ENCODE results near the gene HDAC4.

The HDAC4 gene

DNA sequence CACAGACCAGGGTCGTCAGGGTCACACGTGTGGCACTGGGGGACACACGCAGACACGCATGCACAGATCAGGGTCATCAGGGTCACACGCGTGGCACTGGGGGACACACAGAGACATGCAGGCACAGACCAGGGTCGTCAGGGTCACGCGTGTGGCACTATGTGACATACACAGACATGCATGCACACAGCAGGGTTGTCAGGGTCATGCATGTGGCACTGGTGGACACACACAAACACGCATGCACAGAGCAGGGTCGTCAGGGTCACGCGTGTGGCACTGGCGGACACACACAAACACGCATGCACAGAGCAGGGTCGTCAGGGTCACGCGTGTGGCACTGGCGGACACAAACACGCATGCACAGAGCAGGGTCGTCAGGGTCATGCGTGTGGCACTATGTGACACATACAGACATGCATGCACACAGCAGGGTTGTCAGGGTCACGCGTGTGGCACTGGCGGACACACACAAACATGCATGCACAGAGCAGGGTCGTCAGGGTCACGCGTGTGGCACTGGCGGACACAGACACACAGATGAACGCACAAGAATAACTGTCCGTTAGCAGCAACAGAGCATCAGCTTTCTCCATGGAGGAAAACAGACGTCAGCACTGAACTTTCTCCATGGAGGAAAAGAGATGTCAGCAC is 34.9 kb downstream of the HDAC4 start:
- TF ChIP-seq EGR1 (IDR thresholded peaks at IDR 0.05) (no peak), NFIC (IDR thresholded peaks at IDR 0.05) (no peak), TCF12 (IDR thresholded peaks at IDR 0.05; ENCODE audit: low read depth) (no peak), REST (IDR thresholded peaks at IDR 0.05; ENCODE audit: low read depth) (no peak), CREB1 (IDR thresholded peaks at IDR 0.05; ENCODE audit: low read depth) (no peak), EP300 (IDR thresholded peaks at IDR 0.05; ENCODE audit: borderline replicate concordance) (no peak), RAD21 (IDR thresholded peaks at IDR 0.05; ENCODE audit: low read depth) (no peak), CEBPB (IDR thresholded peaks at IDR 0.05) (no peak), TEAD4 (IDR thresholded peaks at IDR 0.05) (no peak), ZBTB7A (IDR thresholded peaks at IDR 0.05; ENCODE audit: low read depth) (no peak)
- TF ChIP-seq, protein P1, sequence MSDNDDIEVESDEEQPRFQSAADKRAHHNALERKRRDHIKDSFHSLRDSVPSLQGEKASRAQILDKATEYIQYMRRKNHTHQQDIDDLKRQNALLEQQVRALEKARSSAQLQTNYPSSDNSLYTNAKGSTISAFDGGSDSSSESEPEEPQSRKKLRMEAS (IDR thresholded peaks at IDR 0.05) = no peak

- TF ChIP-seq EP300 (IDR thresholded peaks at IDR 0.05; ENCODE audit: borderline replicate concordance) (no peak), TEAD4 (IDR thresholded peaks at IDR 0.05) (no peak), FOXM1 (IDR thresholded peaks at IDR 0.05; ENCODE audit: borderline replicate concordance, low read depth) (no peak), USF1 (IDR thresholded peaks at IDR 0.05) (no peak), ZBTB7A (IDR thresholded peaks at IDR 0.05; ENCODE audit: low read depth) (no peak), TCF12 (IDR thresholded peaks at IDR 0.05; ENCODE audit: low read depth) (no peak), RAD21 (IDR thresholded peaks at IDR 0.05; ENCODE audit: low read depth) (no peak), NFIC (IDR thresholded peaks at IDR 0.05) (no peak), TAF1 (IDR thresholded peaks at IDR 0.05; ENCODE audit: low read depth) (no peak), YY1 (IDR thresholded peaks at IDR 0.05; ENCODE audit: low read depth) (no peak), REST (IDR thresholded peaks at IDR 0.05; ENCODE audit: low read depth) (no peak), EGR1 (IDR thresholded peaks at IDR 0.05) (no peak), CREB1 (IDR thresholded peaks at IDR 0.05; ENCODE audit: low read depth) (no peak)
- TF ChIP-seq, protein P1 (IDR thresholded peaks at IDR 0.05) = no peak
Measured at GRCh38 chr2:239365071-239365781, 35.6 kb downstream of the HDAC4 start.

GRCh38 chr2:239363946-239364637 is 36.7 kb downstream of the HDAC4 start:
- no peak for TF ChIP-seq RAD21 (IDR thresholded peaks at IDR 0.05; ENCODE audit: low read depth)

GRCh38 chr2:239362507-239362906 is 38.3 kb downstream of the HDAC4 start:
- TF ChIP-seq NFIC (IDR thresholded peaks at IDR 0.05) = no peak
- no peak for TF ChIP-seq EGR1 (IDR thresholded peaks at IDR 0.05)
- no peak for TF ChIP-seq EP300 (IDR thresholded peaks at IDR 0.05; ENCODE audit: borderline replicate concordance)
- no peak for TF ChIP-seq CREB1 (IDR thresholded peaks at IDR 0.05; ENCODE audit: low read depth)
- TF ChIP-seq, protein P1 (IDR thresholded peaks at IDR 0.05) = no peak
- TF ChIP-seq RAD21 (IDR thresholded peaks at IDR 0.05; ENCODE audit: low read depth) = no peak

DNA sequence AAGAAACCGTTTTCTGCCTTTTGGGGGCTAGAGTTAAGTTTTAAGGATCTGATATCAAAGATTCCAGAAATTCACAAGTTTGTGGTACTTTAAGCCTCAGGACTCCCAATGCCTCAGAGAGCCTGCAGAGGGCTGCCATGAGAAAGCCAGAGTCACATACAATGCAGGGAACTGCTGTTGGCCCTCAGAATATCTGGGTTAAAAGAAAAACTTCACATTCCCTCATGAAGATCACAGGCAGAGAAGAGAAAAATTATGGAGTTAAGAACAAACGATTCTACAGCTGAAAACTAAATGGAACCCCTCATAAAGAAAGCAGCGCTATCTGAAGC is 39.5 kb downstream of the HDAC4 start:
- no peak for TF ChIP-seq CREB1 (IDR thresholded peaks at IDR 0.05; ENCODE audit: low read depth)
- no peak for TF ChIP-seq YY1 (IDR thresholded peaks at IDR 0.05; ENCODE audit: low read depth)
- no peak for TF ChIP-seq CEBPB (IDR thresholded peaks at IDR 0.05)
- no peak for TF ChIP-seq ZBTB7A (IDR thresholded peaks at IDR 0.05; ENCODE audit: low read depth)
- TF ChIP-seq USF1 (IDR thresholded peaks at IDR 0.05) = no peak
- TF ChIP-seq RAD21 (IDR thresholded peaks at IDR 0.05; ENCODE audit: low read depth) = no peak
- no peak for TF ChIP-seq EP300 (IDR thresholded peaks at IDR 0.05; ENCODE audit: borderline replicate concordance)
- no peak for TF ChIP-seq TCF12 (IDR thresholded peaks at IDR 0.05; ENCODE audit: low read depth)
- no peak for TF ChIP-seq REST (IDR thresholded peaks at IDR 0.05; ENCODE audit: low read depth)
- no peak for TF ChIP-seq NFIC (IDR thresholded peaks at IDR 0.05)
- TF ChIP-seq, protein P1 (IDR thresholded peaks at IDR 0.05) = no peak
- no peak for TF ChIP-seq EGR1 (IDR thresholded peaks at IDR 0.05)
- no peak for TF ChIP-seq FOXM1 (IDR thresholded peaks at IDR 0.05; ENCODE audit: borderline replicate concordance, low read depth)
- TF ChIP-seq TAF1 (IDR thresholded peaks at IDR 0.05; ENCODE audit: low read depth) = no peak
- TF ChIP-seq TEAD4 (IDR thresholded peaks at IDR 0.05) = no peak

Data from Ishikawa (cell line).